HG02623 (cell line): ENCODE measurements around the gene RGS17.

Source experiments
- ATAC-seq: cut with Tn5 transposase; IDR thresholded peaks from one replicate; pipeline ENCODE4 v1.9.1; 2021; ENCODE audit warnings: moderate library complexity; ENCODE audit not compliant: unreplicated experiment

RGS17 gene

DNA sequence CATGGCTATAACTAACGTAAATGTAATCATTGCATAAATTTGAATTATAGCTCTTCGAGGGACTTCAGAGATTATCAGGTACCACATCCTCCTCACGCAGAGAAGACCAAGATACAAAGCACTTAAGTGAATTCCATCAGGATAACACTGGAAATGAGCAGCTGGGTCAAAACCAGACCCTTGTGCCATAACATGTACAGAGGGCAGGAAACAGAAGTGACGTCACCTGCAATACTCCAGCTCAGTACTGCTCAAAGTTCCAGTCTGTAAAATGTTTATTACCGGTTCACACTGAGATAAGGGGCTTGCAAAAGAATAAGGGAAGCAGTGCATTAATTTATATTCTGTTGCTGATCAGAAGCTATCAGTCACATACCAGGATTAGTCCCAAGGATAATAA is 45.8 kb downstream of the RGS17 start:
- ATAC-seq = no peak

DNA sequence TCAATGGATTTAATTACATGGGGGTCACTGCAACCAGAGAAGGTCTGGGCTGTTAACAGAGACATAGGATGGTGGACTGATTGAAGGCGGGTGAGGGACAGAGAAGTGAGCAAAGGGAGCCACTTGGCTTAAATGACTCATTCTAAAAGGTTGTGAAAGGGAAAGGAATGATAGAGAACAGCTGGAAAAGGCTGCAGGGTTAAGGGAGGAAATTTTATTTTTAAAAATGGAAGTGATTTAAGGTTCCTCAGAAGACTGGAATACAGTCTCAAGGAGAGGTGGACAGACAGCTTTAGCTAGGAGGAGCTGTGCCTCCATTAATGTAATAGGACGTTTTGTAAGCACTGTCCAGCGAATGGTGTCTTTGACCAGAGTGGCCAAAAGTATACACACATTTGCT is 46.7 kb downstream of the RGS17 start:
- no peak for ATAC-seq

DNA sequence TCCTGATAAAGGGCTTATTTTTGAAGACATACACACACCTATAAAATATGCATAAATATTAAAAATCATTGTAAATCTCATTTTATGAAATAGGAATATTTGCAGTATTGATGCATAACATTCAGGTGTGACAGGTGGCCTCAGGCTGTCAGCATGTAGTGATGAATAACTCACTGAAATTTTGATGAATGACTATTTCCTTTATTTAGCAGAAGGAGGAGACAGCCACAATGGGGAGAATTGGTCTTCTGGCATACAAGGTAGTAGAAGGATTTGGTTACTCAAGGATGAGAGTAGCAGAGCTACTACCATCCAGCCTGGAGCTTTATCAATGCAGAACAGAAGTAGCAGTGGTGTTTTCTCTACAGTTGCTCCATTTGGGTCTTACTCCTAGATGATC is 47.2 kb downstream of the RGS17 start:
- no peak for ATAC-seq

DNA sequence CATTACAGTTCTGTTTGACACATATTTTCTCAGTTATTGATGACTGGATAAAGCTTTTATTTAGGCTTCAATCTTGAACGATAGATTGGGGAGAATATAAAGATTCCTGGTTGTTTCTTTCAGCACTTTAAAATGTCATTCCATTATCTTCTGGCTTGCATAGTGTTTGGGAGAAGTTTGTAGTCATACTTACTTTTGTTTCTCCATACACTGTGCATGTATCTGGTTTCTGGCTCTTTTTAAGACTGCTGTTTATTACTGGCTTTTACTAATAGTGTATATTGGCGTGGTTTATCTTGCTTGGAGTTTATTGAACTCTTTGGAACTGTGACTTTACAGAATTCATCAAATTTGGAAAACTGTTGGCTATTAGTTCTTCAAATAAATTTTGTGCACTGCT is 49.2 kb downstream of the RGS17 start:
- no peak for ATAC-seq

DNA sequence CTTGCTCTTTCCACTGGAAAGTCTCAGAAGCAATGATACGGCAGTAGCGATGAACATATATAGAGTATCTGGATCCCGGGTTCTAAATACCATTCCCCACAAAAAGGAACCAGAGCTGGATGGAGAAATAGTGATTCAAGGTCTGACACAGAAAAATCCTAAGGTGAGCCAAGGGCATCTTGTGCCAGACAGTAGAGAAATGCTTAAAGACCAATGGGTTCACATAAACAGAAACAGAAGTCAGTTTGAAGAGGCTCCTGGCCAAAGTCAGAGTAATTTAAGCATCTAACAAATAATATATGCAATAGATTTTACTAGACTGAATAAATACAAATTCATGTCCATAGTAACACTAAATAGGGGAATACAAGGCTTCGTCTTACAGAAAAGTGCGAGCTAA is 54.7 kb downstream of the RGS17 start:
- ATAC-seq = no peak

DNA sequence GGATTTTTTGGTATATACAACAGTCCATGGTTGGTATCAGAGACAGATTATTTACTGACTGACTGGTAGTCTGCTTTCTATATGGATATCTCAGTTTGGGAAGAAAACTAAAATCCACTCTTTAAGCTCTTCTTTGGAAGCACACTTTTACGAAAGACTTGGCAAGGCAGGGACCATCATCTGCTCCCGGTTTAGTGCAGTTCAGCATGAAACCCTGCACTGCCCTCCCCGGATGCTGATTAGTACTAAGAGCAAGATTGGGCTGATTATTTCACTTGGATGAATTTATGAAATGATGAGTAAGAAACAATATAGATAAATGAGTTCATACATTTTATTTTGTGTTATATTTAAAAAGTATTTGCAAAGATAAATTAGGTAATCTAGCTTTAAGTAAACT is 56.3 kb downstream of the RGS17 start:
- ATAC-seq = no peak

DNA sequence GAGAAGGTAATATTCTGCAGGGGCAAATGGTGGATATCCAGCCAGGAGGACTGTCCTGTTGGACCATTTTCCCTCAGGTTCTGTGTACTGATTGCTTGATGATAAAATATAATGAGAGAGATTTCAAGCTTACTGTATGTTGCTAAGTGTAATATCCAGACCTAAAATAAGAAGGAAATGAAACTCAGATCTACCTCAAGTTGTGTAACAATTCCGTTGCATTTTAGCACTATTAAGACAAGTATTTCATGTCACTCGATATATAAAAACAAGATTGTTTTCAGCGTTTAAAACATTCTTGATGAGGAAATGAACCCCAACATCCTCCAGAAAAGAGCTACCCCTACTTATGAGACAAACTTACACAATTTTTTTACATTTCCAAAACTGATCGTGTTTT is 57.2 kb downstream of the RGS17 start:
- ATAC-seq = no peak

DNA sequence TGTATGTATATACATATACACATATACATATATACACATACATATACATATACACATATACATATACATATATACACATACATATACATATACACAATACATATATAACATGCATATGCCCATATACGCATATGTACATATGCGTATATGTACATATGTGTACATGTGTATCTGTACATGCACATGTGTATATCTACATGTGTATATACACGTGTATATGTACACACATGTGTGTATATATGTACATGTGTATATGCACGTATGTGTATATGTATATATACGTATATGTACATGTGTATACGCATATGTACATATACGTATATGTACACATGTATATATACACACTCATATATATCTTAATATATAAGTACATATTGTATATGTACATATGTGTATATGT is 60.3 kb downstream of the RGS17 start:
- ATAC-seq = no peak

DNA sequence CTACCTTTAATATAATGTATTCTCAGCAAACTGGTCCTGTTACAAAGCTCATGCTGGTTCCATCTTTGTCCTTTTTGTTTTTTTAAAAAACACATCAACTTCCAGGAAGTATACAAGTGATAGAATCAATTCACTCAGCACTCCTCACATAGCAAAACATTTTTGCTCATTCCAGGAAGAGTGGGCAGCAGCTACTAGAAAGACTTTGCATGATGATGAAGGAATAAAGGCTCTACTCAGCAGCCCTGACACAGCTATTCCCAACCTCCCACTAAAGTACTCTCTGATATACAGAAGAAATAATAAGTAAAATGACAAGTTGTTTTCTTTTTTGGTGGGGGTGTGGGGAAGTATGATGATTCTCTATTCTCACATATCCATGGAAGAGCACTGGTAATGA is 61.2 kb downstream of the RGS17 start:
- no peak for ATAC-seq

DNA sequence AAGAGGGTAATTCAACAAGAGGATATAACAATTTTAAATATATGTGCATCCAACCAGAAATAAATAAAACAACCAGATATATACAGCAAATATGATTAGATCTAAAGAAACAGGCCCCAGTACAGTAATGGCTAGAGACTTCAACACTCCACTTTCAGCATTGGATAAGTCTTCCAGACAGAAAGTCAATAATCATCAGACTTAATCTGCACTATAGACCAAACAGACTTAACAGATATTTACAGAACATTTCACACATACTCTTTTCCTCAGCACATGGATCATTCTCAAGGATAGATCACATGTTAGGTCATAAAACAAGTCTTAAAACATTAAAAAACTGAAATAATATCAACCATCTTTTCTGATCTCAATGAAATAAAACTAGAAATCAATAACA is 65.9 kb downstream of the RGS17 start:
- ATAC-seq = no peak

DNA sequence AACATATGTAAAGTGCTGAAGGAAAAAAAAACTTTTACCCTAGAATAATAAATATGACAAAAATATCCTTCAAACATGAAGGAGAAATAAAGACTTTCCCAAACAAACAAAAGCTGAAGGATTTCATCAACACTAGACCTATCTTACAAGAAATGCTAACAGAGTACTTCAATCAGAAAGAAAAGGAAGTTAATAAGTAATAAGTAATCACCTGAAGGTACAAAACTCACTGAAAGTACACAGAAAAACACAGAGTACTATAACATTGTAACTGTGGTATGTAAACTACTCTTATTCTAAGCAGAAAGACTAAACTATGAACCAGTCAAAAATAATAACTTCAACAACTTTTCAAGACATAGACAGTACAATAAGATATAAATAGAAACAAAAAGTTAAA is 67.1 kb downstream of the RGS17 start:
- ATAC-seq = no peak

DNA sequence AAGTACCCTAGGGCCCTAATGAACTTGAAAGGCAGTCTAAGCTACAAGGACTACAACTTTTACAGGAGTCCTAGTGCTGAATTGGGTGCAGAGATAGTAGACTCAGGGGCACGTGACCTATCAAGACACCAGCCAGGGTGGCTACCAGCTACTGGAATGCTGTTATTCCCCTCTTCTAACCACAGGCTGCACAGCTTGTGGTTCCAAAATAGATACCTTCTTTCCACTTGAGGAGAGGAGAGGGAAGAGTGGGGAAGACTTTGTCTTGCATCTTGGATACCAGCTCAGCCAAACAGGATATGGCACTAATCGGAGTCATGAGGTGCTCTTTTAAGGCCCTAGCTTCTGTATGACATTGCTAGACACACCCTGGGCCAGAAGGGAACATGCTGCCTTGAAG is 68.6 kb downstream of the RGS17 start:
- ATAC-seq = no peak

DNA sequence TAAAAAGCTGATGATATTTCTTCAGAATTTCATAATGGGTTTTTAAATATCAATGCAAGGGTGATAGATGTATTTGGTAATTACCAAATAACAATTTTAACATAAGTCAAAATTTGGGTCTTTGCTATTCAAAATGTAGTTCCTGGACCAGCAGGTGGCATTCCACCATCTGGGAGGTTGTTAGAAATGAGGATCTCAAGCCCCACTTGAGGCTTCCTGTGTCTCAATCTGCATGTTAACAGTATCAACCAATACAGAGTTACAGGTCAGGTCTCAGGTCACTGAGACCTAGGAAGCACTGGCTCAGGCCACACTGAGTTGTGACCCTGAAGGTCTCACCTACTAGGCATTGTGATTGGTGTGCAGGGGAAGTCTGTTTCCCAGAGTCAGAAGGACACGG is 71.3 kb downstream of the RGS17 start:
- ATAC-seq = no peak

DNA sequence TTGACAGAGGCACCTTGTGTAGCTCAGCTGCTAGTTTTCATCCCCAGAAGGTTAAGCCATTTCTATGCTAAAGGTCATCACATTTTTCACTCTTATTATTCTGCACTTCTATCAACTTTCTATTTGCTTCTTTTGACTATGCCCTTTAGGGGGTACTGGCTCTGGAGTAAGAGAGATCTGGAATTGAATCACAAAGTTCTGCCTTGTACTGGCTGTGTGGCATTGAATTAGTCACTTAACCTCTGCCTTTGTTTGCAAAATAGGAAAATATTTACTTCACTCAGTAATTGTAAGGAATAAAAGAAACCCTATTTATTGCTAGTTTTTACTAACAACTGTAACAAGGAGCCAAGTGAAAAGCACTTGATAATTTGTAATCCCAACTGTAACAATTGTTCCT is 71.8 kb downstream of the RGS17 start:
- ATAC-seq = no peak

DNA sequence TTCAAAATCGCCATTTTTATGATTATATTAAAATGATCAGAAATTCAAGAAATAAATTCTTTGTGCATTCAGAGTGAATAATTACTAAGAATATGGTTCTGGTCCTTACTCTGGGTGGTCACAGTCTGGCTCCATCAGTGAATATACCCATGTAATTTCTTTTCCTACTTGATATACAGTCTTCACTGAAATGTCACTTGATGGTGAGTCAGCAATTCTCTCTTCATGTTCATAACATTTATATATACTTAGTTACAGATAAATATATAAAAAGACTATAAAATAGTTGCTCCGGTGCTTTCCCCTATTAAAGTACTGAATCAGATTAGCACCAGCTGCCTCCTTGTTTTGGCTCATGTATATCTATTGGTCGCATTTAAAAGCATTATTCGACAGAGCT is 72.2 kb downstream of the RGS17 start:
- no peak for ATAC-seq

DNA sequence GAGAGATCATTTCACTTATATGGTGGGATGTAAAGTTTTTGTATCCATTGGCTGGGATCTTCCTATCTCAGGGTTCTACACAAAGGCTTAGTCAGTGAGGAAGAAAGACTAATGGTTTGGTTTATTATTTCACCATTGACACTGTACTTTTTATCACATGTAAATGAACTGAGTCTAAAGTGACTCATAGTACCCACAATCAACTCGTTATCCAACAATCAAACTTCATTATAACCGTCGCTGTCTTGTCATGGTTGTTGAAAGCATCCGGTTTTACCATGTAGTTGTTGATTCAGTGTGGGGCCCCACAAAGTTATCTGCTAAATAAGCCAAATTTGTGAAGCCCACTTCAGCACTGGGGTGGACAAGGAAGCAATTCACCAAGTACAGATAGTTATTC is 72.8 kb downstream of the RGS17 start:
- ATAC-seq = no peak

DNA sequence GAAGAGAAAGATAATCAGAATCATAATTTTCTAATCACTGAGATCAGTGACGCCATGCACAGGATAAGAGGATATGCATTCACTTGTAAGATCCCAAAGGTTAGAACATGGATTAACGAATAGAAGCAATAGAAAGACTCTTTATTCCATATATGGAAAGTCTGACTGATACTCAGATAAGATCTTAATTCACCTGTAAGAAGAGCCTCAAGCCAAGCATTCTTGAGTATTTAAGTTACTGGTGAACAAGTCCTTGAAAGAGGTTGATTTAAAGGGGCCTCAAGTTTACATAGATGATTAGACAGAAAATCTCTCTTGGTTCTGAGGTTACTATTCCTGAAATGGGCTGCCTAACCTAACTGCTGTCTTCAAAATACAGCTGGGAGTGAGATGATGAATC is 74.8 kb downstream of the RGS17 start:
- no peak for ATAC-seq

DNA sequence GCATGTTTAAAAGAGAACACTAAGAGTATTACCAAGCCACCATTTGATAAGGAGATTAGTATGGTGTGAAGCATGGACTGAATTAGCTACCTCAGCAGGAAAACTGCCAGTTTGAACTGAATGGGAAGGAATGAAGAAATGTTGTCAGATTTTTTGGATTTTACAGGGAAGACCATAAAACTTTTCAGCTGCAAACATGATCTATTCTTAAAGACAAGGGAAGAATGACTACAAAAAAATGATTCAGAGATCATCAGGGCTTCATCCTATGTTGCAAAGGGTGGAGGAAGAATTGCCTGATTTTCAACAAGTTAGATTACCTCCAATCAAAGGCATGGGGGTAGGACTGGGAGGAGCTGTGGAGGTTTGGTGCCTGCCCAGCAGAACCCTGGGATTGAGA is 79.3 kb downstream of the RGS17 start:
- no peak for ATAC-seq

DNA sequence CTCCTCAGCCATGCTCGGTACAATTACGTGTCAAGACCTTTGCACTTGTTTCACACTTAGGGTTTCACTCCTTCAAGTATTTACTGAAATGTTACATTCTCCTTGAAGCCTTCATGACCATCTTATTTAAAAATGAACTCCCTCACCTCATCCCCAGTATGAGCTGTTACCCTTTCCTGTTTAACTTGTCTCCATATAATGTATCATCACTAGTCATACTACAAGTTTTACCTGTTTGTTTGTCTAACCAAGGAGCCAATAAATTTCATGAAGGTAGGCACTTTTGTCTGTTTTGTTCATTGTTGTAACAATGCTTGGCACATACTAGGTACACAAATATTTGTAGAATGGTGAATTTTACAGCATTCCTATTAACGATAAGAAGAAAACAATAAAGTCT is 82.5 kb downstream of the RGS17 start:
- ATAC-seq = no peak

DNA sequence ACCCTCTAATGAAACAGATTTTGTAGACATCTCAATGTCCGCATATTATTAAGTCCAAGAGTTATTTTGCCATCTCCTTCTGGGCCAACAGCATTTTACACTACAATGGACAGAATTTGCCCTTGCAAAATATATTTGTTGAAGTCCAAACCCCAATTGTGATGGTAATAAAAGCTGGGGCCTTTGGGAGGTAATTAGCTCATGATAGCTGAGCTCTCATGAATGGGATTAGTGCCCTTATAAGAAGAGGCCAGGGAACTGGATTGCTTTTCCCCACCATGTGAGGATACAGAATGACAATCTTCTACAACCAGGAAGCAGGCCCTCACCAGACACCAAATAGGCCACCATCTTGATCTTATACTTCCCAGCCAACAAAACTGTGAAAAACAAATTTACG is 83.7 kb downstream of the RGS17 start:
- ATAC-seq = no peak

DNA sequence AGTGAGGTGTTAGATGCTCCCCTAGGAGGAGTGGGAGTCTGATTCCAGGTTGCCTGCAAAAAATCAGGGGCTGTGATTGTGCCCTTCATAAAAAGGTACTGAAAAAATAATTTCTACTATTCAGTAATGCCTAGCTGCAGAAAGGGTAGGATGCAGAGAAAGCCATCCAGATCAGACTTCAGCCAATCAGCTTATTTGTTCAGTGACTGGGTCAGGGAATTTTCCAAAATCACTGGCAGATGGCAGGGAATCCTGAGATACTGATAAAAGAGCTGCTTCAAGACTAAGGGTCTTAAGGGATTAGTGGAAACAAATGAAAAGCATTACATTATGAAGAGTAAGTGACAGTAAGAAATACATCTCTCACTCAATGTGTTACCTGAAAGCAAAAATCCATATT is 85.8 kb downstream of the RGS17 start:
- ATAC-seq = no peak

DNA sequence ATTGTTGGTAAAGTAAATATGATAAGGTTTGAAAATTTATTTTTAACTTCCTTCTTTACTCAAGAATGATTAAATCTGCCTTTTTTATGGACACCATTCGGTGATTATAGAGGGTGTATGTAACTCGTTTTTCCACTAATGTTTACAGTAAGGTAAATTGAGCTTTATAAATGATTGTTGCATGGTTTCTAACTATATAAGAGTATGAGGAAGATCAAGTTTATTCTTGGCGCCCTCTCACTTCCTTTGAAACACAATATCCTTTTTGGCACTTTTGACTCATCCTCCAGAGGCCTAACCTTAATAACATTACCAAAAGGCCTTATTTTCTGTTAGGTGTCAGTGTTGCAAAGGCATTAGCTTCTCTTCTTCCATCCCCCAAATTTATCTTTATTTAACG is 86.8 kb downstream of the RGS17 start:
- ATAC-seq = no peak

DNA sequence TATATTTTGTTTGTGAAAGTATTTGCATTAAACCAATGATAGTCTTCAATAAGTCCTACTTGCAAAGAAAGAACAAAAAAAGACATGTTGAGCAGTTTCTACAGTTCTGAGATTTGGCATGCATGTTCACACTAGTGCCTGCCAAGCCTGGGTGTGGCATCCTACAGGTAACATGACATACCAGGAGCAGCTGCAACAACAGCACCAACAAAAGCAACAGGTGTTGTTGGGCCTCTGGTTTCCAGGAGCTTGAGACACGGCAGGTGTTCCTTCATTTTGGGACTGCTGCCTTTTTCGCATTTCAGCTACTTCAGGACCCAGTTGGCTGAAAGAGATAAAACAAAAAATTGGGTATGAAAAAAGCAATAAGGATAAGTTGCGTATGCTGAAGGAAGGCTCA is 87.4 kb downstream of the RGS17 start:
- no peak for ATAC-seq

DNA sequence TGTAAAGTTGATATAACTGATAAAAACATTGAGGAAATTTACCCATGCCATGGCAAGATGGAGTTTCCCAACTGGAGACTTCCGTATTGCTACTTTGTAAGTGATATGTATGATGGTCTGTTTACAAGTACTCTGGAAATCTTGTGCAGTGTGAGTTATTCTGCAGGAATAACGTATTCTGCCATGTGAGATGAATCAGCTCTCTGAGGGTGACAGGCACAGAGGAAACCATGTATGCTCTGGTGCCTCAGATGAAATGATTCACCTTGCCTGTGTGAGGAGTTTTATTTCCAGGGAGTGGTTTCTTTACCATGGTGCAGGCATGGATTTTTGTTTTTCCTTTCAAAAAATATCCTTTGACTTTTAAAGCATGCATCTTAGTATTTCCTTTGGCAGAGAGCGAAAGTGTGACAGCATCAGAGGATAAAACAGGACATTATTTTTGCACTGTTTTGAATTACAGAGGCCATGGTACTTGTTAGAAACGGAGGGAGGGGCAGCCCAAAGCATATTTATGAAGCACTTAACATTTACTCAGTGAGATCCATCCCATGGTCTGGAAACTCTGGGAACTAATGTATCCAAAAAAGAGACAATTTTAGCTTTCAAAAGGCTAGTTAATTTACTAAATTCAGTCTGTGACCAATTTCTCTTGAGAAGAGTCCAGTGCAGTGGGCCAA is 92.6 kb downstream of the RGS17 start:
- ATAC-seq = no peak
